ENCODE results near the gene NGF. TPM values are rescaled to one million over a fixed set of nuclear protein-coding genes. Genes with fewer than 3 reads are reported as not detected.

The NGF gene
- total and polyA plus RNA-seq, 2 donors (not counting 1 experiment from before 2014, with no cell fraction given) = not detected

GRCh38 chr1:115262886-115263285, 75.2 kb downstream of the NGF start:
- H4K20me1 ChIP-seq (ENCODE audit: control insufficient read depth, insufficient read depth, low read length, poor library complexity, severe bottlenecking) = no peaks in the 10 kb centered on the region
- DNase-seq (no peak), ATAC-seq (ENCODE audit: low read depth) (no peak)
- no peak overlapping the region for H2AFZ ChIP-seq (ENCODE audit: insufficient read depth, low read depth, low read length, poor library complexity, severe bottlenecking)
- Mint-ChIP-seq H3K9me3 (ENCODE audit: insufficient read depth) (peaks cover 6% of the 10 kb centered on the region), H3K27me3 (peaks cover 9% of the 10 kb centered on the region), H3K4me1 (no peaks in the 10 kb centered on the region), H3K4me3 (no peak overlapping the region), H3K27ac (no peak overlapping the region)
- CTCF ChIA-PET = no interaction called here
- WGBS (ENCODE audit: insufficient coverage) = 72% methylated on average over 2 of the region's 4 CpGs
- H3K36me3 ChIP-seq (replicated peaks in 1 of 2; ENCODE audit: control extremely low read depth in 1 of 2, control insufficient read depth in 1 of 2, extremely low read depth in 1 of 2, insufficient read depth in 2 of 2, low read length in 1 of 2) = no peaks in the 10 kb centered on the region
- H3K27me3 ChIP-seq (replicated peaks in 1 of 4; ENCODE audit: control extremely low read depth in 1 of 4, control insufficient read depth in 3 of 4, insufficient read depth in 4 of 4, low read length in 3 of 4) = no peaks in the 10 kb centered on the region
- peaks cover 1 to 4% (median 3%) of the 10 kb centered on the region in 3 donors for H3K9me3 ChIP-seq (ENCODE audit: control extremely low read depth in 1 of 3, control insufficient read depth in 2 of 3, insufficient read depth in 1 of 3, low read length in 2 of 3)
- H3K27ac ChIP-seq (ENCODE audit: low read length in 2 of 2) = no peak overlapping the region
- no peak overlapping the region for H3K9ac ChIP-seq (ENCODE audit: low read length)
- intact Hi-C loops (cut with micrococcal nuclease) = no loop called here
- H3K4me2 ChIP-seq (replicated peaks; ENCODE audit: low read depth, low read length, poor library complexity, severe bottlenecking) = no peak overlapping the region
- POLR2A ChIA-PET = no interaction called here
- H3K79me2 ChIP-seq (ENCODE audit: control insufficient read depth, insufficient read depth, low read length) = no peaks in the 10 kb centered on the region
- TF ChIP-seq EZH2 (IDR thresholded peaks at IDR 0.05; ENCODE audit: borderline replicate concordance, insufficient read depth, low read depth, low read length, poor library complexity, severe bottlenecking) (no peak), CTCF (IDR thresholded peaks at IDR 0.05) (no peak)
- no peaks in the 10 kb centered on the region for H3K4me1 ChIP-seq (ENCODE audit: control insufficient read depth in 2 of 2, insufficient read depth in 2 of 2, low read length in 2 of 2)
- no peak overlapping the region for H3K4me3 ChIP-seq (ENCODE audit: control extremely low read depth in 1 of 5, extremely low read depth in 1 of 5, insufficient read depth in 1 of 5, low read depth in 2 of 5, low read length in 4 of 5)

GRCh38 chr1:115261496-115261895, 76.6 kb downstream of the NGF start:
- Histone ChIP-seq H3K27ac (ENCODE audit: low read length in 2 of 2) (no peak overlapping the region), H3K4me1 (ENCODE audit: control insufficient read depth in 2 of 2, insufficient read depth in 2 of 2, low read length in 2 of 2) (no peaks in the 10 kb centered on the region), H3K36me3 (replicated peaks in 1 of 2; ENCODE audit: control extremely low read depth in 1 of 2, control insufficient read depth in 1 of 2, extremely low read depth in 1 of 2, insufficient read depth in 2 of 2, low read length in 1 of 2) (no peaks in the 10 kb centered on the region), H4K20me1 (ENCODE audit: control insufficient read depth, insufficient read depth, low read length, poor library complexity, severe bottlenecking) (no peaks in the 10 kb centered on the region), H3K9ac (ENCODE audit: low read length) (no peak overlapping the region), H2AFZ (ENCODE audit: insufficient read depth, low read depth, low read length, poor library complexity, severe bottlenecking) (no peak overlapping the region), H3K79me2 (ENCODE audit: control insufficient read depth, insufficient read depth, low read length) (no peaks in the 10 kb centered on the region), H3K4me3 (ENCODE audit: control extremely low read depth in 1 of 5, extremely low read depth in 1 of 5, insufficient read depth in 1 of 5, low read depth in 2 of 5, low read length in 4 of 5) (no peak overlapping the region), H3K9me3 (ENCODE audit: control extremely low read depth in 1 of 3, control insufficient read depth in 2 of 3, insufficient read depth in 1 of 3, low read length in 2 of 3) (peaks cover 1 to 6% (median 3%) of the 10 kb centered on the region in 3 donors), H3K4me2 (replicated peaks; ENCODE audit: low read depth, low read length, poor library complexity, severe bottlenecking) (no peak overlapping the region), H3K27me3 (replicated peaks in 1 of 4; ENCODE audit: control extremely low read depth in 1 of 4, control insufficient read depth in 3 of 4, insufficient read depth in 4 of 4, low read length in 3 of 4) (no peaks in the 10 kb centered on the region)
- ATAC-seq (ENCODE audit: low read depth) = no peak
- Mint-ChIP-seq H3K4me1 (no peaks in the 10 kb centered on the region), H3K9me3 (ENCODE audit: insufficient read depth) (peaks cover 6% of the 10 kb centered on the region), H3K4me3 (no peak overlapping the region), H3K27ac (no peak overlapping the region), H3K27me3 (peaks cover 9% of the 10 kb centered on the region)
- no CpG with 5 or more reads among the region's 1 CpG for WGBS (ENCODE audit: insufficient coverage)
- ChIA-PET POLR2A (no interaction called here), CTCF (no interaction called here)
- no peak for TF ChIP-seq CTCF (IDR thresholded peaks at IDR 0.05)
- TF ChIP-seq EZH2 (IDR thresholded peaks at IDR 0.05; ENCODE audit: borderline replicate concordance, insufficient read depth, low read depth, low read length, poor library complexity, severe bottlenecking) = no peak
- intact Hi-C loops (cut with micrococcal nuclease) = no loop called here
- DNase-seq = no peak
